Activated naive CD4-positive, alpha-beta T cell treated with Interleukin-2 at 50 U/mL for 16 hours (primary cell): ENCODE results near the gene FCRL2.
"Not testable (repeated sequence)": the region's sequence is repeated elsewhere in the genome, so short reads cannot be mapped to it uniquely, and the experiment has no call there.

Source experiments
- DNase-seq: peaks from one replicate; pipeline ENCODE4 v3.0.0-alpha.2; 2020

Gene FCRL2

GRCh38 chr1:157748262-157748817, 28.6 kb downstream of the FCRL2 start:
- no peak for DNase-seq

GRCh38 chr1:157739229-157739901, 37.6 kb downstream of the FCRL2 start:
- no peak for DNase-seq

GRCh38 chr1:157735991-157736390, 40.9 kb downstream of the FCRL2 start:
- DNase-seq, result not testable (repeated sequence)

GRCh38 chr1:157734321-157734720, 42.6 kb downstream of the FCRL2 start:
- no peak for DNase-seq

- no peak for DNase-seq
These were observed 44.2 kb downstream of the FCRL2 start for GRCh38 chr1:157732755-157733154.

GRCh38 chr1:157725221-157725577, 51.7 kb downstream of the FCRL2 start:
- DNase-seq, result no peak

GRCh38 chr1:157724537-157725220, 52.3 kb downstream of the FCRL2 start:
- no peak for DNase-seq

- no peak for DNase-seq
These were observed 53.8 kb downstream of the FCRL2 start for GRCh38 chr1:157723157-157723556.

- no peak for DNase-seq
These were observed 54.9 kb downstream of the FCRL2 start for GRCh38 chr1:157721985-157722384.

- DNase-seq, result no peak
These were observed 61.2 kb downstream of the FCRL2 start for GRCh38 chr1:157715736-157716135.

- DNase-seq, result no peak
These were observed 65.1 kb downstream of the FCRL2 start for GRCh38 chr1:157711802-157712201.

- no peak for DNase-seq
These were observed 72.1 kb downstream of the FCRL2 start for GRCh38 chr1:157704878-157705277.

- DNase-seq, result no peak
These were observed 73.0 kb downstream of the FCRL2 start for GRCh38 chr1:157703981-157704380.

GRCh38 chr1:157702308-157702825, 74.6 kb downstream of the FCRL2 start:
- no peak for DNase-seq

- no peak for DNase-seq
These were observed 76.2 kb downstream of the FCRL2 start, which contains the start of gene FCRL3 for GRCh38 chr1:157700732-157701131. TSS of gene FCRL3 (minus strand) at chr1:157700769. CDS start at chr1:157700489, 280 bp downstream.

- DNase-seq, result no peak
These were observed 76.6 kb downstream of the FCRL2 start for GRCh38 chr1:157700305-157700704.

- no peak for DNase-seq
These were observed 79.0 kb downstream of the FCRL2 start for GRCh38 chr1:157697781-157698569.

- DNase-seq, result no peak
These were observed 79.8 kb downstream of the FCRL2 start for GRCh38 chr1:157696966-157697628.
